Gastrocnemius medialis (tissue), 4 donors: ENCODE measurements around the gene RBPJL. TPM values are rescaled to one million over a fixed set of nuclear protein-coding genes. Genes with fewer than 3 reads are reported as not detected.
A peak's percentile ranks its signal among the peaks of the same experiment; 100 is the strongest.

Source experiments
- ATAC-seq, 2 donors: fragments of 150-250 bp; one replicate each; pipeline ENCODE4 v1.9.1; 2016
- DNase-seq, 2 donors: peaks; one replicate each; pipeline ENCODE4 v3.0.0-alpha.2; 2019
- H3K27ac ChIP-seq, 4 donors: fragments of 200-600 bp; sonication (generic); 1 replicate in 1 of 4; 2 replicates in 3 of 4; pipeline ENCODE4 v1.5.1; 2016 to 2018; ENCODE audit warnings: mild to moderate bottlenecking in 2 of 4, moderate library complexity in 1 of 4
- H3K27me3 ChIP-seq, 3 donors: fragments of 200-600 bp; sonication (generic) in 2 of 3; 1 replicate in 1 of 3; 2 replicates in 2 of 3; pipeline versions ENCODE4 v1.5.1 to v1.6.0; 2016 to 2019; ENCODE audit warnings: mild to moderate bottlenecking in 1 of 3, moderate library complexity in 1 of 3
- H3K36me3 ChIP-seq, 2 donors: fragments of 200-600 bp; sonication (generic) in 1 of 2; one replicate each; pipeline ENCODE4 v1.5.1; 2017 to 2018
- H3K4me1 ChIP-seq, 2 donors: fragments of 200-600 bp; sonication (generic) in 1 of 2; one replicate each; pipeline ENCODE4 v1.5.1; 2016 to 2017; ENCODE audit warnings: mild to moderate bottlenecking in 2 of 2
- H3K4me3 ChIP-seq, 4 donors: fragments of 200-600 bp; sonication (generic) in 3 of 4; 1 replicate in 1 of 4; 2 replicates in 3 of 4; pipeline ENCODE4 v1.5.1; 2016 to 2019; ENCODE audit warnings: mild to moderate bottlenecking in 2 of 4
- H3K9me3 ChIP-seq, 3 donors: fragments of 200-600 bp; sonication (generic) in 2 of 3; 1 replicate in 1 of 3; 2 replicates in 2 of 3; pipeline ENCODE4 v1.5.1; 2016 to 2019
- POLR2A ChIP-seq, 2 donors: fragments of 450-650 bp; IDR thresholded peaks; one replicate each; pipeline ENCODE4 v1.6.1; 2017; ENCODE audit warnings: antibody characterized with exemption in 2 of 2, mild to moderate bottlenecking in 2 of 2, moderate library complexity in 2 of 2
- in situ Hi-C, 4 donors: fragments of 200-750 bp; cut with MboI; loops; one replicate each; pipeline versions ENCODE4 v1.15.0 to v1.8.0; 2017; ENCODE audit warnings: low sequenced_read_pairs in 4 of 4
- intact Hi-C: fragments of 100-400 bp; cut with DNase I; formaldehyde crosslinking; loops from one replicate; pipeline ENCODE4 v1.15.1; 2023; ENCODE audit warnings: low total_unique reads
- total RNA-seq, 4 donors: library from RNA; depleted of rRNA; stranded (reverse); fragments of >200 nt; gene quantifications; one replicate each; pipeline versions ENCODE4 v1.1.0 to v1.2.3, GENCODE V29; 2016
- TF ChIP-seq, protein P1 (sequence below), 5 experiments: fragments of 450-650 bp in 3 of 5; fragments of 200-600 bp in 2 of 5; sonication (generic) in 2 of 5; IDR thresholded peaks in 4 of 5; conservative IDR thresholded peaks in 1 of 5; 1 replicate in 4 of 5; 2 replicates in 1 of 5; pipeline ENCODE4 v1.5.1; 2016 to 2019; ENCODE audit warnings: antibody characterized with exemption in 5 of 5, mild to moderate bottlenecking in 3 of 5, moderate library complexity in 3 of 5

RBPJL gene, protein sequence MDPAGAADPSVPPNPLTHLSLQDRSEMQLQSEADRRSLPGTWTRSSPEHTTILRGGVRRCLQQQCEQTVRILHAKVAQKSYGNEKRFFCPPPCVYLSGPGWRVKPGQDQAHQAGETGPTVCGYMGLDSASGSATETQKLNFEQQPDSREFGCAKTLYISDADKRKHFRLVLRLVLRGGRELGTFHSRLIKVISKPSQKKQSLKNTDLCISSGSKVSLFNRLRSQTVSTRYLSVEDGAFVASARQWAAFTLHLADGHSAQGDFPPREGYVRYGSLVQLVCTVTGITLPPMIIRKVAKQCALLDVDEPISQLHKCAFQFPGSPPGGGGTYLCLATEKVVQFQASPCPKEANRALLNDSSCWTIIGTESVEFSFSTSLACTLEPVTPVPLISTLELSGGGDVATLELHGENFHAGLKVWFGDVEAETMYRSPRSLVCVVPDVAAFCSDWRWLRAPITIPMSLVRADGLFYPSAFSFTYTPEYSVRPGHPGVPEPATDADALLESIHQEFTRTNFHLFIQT
- not detected for total RNA-seq

DNA sequence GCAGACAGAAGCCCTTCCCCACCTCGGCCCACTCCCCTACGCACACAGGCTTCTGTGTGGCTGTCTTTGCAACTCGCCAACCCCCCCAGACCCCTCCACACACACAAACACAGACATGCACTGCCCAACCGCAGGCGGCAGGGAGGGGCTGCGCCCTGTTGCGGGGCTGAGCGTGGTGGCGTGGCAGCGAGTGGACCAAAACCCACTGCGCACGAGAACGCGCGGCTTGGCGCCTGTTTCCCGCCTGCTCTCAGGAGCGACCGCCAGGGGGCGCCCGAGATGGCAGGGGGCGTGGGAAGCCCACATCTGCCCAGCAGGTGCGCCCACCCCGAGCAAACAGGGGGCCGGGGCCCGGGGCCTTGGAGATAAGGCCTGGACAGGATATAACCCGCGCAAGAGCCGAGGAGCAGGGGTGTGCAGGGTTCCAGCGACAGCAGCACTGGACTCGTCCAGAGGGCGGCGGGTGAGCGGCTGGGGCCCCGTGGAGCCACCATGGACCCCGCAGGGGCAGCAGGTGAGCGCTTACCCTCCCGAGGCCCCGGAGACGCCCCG is at the start of gene RBPJL:
Gene RBPJL, plus strand, starts transcription at position 410 of the 552 bp plus-strand sequence. Its CDS starts 83 bp downstream, at position 493.
- H3K27me3 ChIP-seq = peaks cover 12 to 29% (median 17%) of the 10 kb centered on the region in 3 donors
- H3K9me3 ChIP-seq = no peaks in the 10 kb centered on the region
- H3K4me1 ChIP-seq = peaks cover 0 to 9% of the 10 kb centered on the region in 2 donors
- no peaks in the 10 kb centered on the region for H3K36me3 ChIP-seq
- ATAC-seq (no peak), DNase-seq (no peak)
- H3K4me3 ChIP-seq = no peak within 1 kb of the TSS
- intact Hi-C loops = no loop called here
- in situ Hi-C loops = loop anchor here in 1 of 4 donors (10.0 kb wide), 1 partner anchor 262 kb away; no protein-coding TSS in a partner anchor
- no peak for TF ChIP-seq POLR2A (IDR thresholded peaks at IDR 0.05)
- TF ChIP-seq, protein P1, sequence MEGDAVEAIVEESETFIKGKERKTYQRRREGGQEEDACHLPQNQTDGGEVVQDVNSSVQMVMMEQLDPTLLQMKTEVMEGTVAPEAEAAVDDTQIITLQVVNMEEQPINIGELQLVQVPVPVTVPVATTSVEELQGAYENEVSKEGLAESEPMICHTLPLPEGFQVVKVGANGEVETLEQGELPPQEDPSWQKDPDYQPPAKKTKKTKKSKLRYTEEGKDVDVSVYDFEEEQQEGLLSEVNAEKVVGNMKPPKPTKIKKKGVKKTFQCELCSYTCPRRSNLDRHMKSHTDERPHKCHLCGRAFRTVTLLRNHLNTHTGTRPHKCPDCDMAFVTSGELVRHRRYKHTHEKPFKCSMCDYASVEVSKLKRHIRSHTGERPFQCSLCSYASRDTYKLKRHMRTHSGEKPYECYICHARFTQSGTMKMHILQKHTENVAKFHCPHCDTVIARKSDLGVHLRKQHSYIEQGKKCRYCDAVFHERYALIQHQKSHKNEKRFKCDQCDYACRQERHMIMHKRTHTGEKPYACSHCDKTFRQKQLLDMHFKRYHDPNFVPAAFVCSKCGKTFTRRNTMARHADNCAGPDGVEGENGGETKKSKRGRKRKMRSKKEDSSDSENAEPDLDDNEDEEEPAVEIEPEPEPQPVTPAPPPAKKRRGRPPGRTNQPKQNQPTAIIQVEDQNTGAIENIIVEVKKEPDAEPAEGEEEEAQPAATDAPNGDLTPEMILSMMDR (IDR thresholded peaks at IDR 0.05 in 4 of 5, conservative IDR thresholded peaks at IDR 0.05 in 1 of 5) = peak; percentile 48 to 81 (median 62)
- H3K27ac ChIP-seq = no peak within 1 kb of the TSS

DNA sequence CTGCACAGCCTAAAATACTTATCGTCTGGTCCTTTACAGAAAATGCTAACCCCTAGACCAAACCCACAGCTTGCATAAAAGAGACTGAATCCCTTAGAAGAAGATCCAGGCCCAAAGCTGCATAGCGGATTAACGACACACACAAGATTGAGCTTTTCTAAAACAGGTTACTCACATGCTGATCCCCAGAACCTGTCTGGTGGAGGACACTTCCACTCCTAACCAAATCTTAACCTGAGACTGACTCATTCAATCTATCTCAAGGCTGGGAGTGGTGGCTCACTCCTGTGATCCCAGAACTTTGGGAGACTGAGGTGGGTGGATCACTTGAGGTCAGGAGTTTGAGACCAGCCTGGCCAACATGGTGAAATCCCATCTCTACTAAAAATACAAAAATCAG is 49.5 kb upstream of the RBPJL start:
- Histone ChIP-seq H3K36me3 (no peaks in the 10 kb centered on the region), H3K27me3 (peaks cover 0 to 3% (median 0%) of the 10 kb centered on the region in 3 donors), H3K9me3 (no peaks in the 10 kb centered on the region), H3K4me1 (peaks cover 5 to 15% of the 10 kb centered on the region in 2 donors), H3K4me3 (no peak overlapping the region), H3K27ac (no peak overlapping the region)
- DNase-seq (no peak), ATAC-seq (no peak)
- intact Hi-C loops = no loop called here
- in situ Hi-C loops = no loop called here
- TF ChIP-seq POLR2A (IDR thresholded peaks at IDR 0.05) = no peak
- TF ChIP-seq, protein P1 (IDR thresholded peaks at IDR 0.05 in 4 of 5, conservative IDR thresholded peaks at IDR 0.05 in 1 of 5) = no peak

DNA sequence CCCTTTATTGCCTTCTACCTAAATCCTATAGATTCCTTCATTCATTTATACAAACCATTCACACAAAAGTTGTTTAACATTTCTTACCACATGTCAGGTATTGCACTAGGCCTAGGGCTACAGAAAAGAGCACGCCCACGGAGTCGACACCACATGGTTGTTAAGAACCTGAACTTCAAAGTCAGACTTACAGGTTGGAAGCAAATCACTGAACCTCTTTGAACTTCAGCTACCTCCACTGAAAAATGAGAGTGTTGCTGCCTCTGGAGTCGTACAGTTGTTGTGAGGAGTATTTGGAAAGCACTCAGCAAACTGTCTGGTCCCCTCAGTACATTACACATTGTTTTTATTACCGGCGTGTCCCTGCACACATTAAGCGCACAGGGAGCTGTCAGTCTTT is 48.9 kb upstream of the RBPJL start:
- H3K27me3 ChIP-seq = peaks cover 0 to 3% (median 0%) of the 10 kb centered on the region in 3 donors
- peaks cover 5 to 15% of the 10 kb centered on the region in 2 donors for H3K4me1 ChIP-seq
- in situ Hi-C loops = no loop called here
- TF ChIP-seq POLR2A (IDR thresholded peaks at IDR 0.05) = no peak
- TF ChIP-seq, protein P1 (IDR thresholded peaks at IDR 0.05 in 4 of 5, conservative IDR thresholded peaks at IDR 0.05 in 1 of 5) = no peak
- no peak overlapping the region for H3K4me3 ChIP-seq
- ATAC-seq = no peak
- no peak overlapping the region for H3K27ac ChIP-seq
- no peak for DNase-seq
- intact Hi-C loops = no loop called here
- H3K36me3 ChIP-seq = no peaks in the 10 kb centered on the region
- H3K9me3 ChIP-seq = no peaks in the 10 kb centered on the region

DNA sequence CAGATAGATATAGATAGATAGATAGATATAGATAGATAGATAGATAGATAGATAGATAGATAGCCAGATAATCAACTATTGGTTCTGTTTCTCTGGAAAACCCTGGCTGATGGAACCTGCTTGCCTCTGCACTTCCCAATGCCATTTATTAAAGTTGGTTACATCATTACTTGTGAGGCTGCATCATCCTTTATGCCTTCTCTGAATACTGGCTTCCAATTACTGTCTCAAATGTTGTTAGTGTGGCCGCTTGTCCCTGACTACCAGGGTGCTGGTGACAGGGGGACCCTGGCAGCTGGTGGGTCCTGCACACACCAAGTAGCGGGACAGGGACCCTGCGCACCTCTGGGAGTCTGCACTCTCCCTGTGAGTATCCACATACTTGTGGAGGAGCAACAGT is 48.4 kb upstream of the RBPJL start:
- in situ Hi-C loops = no loop called here
- no peak overlapping the region for H3K4me3 ChIP-seq
- intact Hi-C loops = no loop called here
- peaks cover 5 to 15% of the 10 kb centered on the region in 2 donors for H3K4me1 ChIP-seq
- H3K27me3 ChIP-seq = peaks cover 0 to 3% (median 0%) of the 10 kb centered on the region in 3 donors
- H3K27ac ChIP-seq = no peak overlapping the region
- no peak for DNase-seq
- TF ChIP-seq, protein P1 (IDR thresholded peaks at IDR 0.05 in 4 of 5, conservative IDR thresholded peaks at IDR 0.05 in 1 of 5) = no peak
- no peak for TF ChIP-seq POLR2A (IDR thresholded peaks at IDR 0.05)
- no peaks in the 10 kb centered on the region for H3K36me3 ChIP-seq
- no peak for ATAC-seq
- no peaks in the 10 kb centered on the region for H3K9me3 ChIP-seq
